ENCODE data around the gene C1orf210.

C1orf210 gene

DNA sequence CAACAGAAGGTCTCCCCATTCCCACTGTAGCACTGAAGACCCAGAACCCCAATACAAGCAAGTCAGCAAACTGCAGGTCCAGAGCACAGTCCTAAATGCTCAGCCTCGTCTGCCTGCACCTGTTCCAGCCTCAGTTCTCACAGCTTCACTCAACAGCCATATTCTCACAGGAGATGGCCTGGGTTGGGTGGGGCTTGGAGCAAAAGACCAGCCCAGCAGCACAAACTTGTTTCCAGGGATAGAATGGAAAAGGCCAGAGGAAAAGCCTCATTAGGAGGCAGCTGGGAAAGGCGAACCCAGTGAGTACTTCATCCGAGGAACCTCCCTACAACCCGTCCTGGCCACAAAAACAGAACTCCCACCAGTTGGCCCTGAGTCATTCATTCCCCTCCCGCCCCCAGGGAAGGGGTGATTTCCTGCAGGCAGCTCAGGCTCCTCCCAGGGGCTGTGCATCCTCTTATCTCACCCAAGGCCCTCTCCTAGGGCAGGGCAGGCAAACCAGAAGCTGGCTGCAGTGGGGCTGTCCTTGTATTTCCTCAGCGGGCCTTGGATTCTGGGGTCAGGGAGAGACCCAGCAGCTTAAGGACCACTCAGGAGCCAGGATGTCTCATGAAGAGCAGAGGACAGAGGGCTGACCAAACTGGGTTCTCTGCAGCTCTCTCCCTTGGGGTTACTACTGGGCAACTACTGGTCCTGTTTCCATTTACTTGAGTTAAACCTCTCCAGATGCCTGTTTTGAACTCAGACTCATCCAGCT is 44.8 kb upstream of the C1orf210 start:
- ATAC-seq: peak; percentile 73
- TF ChIP-seq, protein P1, sequence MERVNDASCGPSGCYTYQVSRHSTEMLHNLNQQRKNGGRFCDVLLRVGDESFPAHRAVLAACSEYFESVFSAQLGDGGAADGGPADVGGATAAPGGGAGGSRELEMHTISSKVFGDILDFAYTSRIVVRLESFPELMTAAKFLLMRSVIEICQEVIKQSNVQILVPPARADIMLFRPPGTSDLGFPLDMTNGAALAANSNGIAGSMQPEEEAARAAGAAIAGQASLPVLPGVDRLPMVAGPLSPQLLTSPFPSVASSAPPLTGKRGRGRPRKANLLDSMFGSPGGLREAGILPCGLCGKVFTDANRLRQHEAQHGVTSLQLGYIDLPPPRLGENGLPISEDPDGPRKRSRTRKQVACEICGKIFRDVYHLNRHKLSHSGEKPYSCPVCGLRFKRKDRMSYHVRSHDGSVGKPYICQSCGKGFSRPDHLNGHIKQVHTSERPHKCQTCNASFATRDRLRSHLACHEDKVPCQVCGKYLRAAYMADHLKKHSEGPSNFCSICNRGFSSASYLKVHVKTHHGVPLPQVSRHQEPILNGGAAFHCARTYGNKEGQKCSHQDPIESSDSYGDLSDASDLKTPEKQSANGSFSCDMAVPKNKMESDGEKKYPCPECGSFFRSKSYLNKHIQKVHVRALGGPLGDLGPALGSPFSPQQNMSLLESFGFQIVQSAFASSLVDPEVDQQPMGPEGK (CRISPR knock-in tag; IDR thresholded peaks at IDR 0.05; ENCODE audit: borderline replicate concordance): no peak
- TF ChIP-seq ZNF8 (CRISPR knock-in tag; IDR thresholded peaks at IDR 0.05) (no peak), TOX (CRISPR knock-in tag; IDR thresholded peaks at IDR 0.05; ENCODE audit: borderline replicate concordance) (no peak), ARNTL (CRISPR knock-in tag; IDR thresholded peaks at IDR 0.05; ENCODE audit: borderline replicate concordance, low read depth) (no peak), ZFP3 (CRISPR knock-in tag; IDR thresholded peaks at IDR 0.05) (no peak), RARB (CRISPR knock-in tag; IDR thresholded peaks at IDR 0.05) (no peak), ISL1 (CRISPR knock-in tag; IDR thresholded peaks at IDR 0.05) (no peak), GLIS3 (CRISPR knock-in tag; IDR thresholded peaks at IDR 0.05) (no peak)
- TF ChIP-seq, protein P2, sequence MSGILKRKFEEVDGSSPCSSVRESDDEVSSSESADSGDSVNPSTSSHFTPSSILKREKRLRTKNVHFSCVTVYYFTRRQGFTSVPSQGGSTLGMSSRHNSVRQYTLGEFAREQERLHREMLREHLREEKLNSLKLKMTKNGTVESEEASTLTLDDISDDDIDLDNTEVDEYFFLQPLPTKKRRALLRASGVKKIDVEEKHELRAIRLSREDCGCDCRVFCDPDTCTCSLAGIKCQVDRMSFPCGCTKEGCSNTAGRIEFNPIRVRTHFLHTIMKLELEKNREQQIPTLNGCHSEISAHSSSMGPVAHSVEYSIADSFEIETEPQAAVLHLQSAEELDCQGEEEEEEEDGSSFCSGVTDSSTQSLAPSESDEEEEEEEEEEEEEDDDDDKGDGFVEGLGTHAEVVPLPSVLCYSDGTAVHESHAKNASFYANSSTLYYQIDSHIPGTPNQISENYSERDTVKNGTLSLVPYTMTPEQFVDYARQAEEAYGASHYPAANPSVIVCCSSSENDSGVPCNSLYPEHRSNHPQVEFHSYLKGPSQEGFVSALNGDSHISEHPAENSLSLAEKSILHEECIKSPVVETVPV (CRISPR knock-in tag; IDR thresholded peaks at IDR 0.05): no peak
- TF ChIP-seq, protein P3, sequence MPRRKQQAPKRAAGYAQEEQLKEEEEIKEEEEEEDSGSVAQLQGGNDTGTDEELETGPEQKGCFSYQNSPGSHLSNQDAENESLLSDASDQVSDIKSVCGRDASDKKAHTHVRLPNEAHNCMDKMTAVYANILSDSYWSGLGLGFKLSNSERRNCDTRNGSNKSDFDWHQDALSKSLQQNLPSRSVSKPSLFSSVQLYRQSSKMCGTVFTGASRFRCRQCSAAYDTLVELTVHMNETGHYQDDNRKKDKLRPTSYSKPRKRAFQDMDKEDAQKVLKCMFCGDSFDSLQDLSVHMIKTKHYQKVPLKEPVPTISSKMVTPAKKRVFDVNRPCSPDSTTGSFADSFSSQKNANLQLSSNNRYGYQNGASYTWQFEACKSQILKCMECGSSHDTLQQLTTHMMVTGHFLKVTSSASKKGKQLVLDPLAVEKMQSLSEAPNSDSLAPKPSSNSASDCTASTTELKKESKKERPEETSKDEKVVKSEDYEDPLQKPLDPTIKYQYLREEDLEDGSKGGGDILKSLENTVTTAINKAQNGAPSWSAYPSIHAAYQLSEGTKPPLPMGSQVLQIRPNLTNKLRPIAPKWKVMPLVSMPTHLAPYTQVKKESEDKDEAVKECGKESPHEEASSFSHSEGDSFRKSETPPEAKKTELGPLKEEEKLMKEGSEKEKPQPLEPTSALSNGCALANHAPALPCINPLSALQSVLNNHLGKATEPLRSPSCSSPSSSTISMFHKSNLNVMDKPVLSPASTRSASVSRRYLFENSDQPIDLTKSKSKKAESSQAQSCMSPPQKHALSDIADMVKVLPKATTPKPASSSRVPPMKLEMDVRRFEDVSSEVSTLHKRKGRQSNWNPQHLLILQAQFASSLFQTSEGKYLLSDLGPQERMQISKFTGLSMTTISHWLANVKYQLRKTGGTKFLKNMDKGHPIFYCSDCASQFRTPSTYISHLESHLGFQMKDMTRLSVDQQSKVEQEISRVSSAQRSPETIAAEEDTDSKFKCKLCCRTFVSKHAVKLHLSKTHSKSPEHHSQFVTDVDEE (CRISPR knock-in tag; IDR thresholded peaks at IDR 0.05): no peak

DNA sequence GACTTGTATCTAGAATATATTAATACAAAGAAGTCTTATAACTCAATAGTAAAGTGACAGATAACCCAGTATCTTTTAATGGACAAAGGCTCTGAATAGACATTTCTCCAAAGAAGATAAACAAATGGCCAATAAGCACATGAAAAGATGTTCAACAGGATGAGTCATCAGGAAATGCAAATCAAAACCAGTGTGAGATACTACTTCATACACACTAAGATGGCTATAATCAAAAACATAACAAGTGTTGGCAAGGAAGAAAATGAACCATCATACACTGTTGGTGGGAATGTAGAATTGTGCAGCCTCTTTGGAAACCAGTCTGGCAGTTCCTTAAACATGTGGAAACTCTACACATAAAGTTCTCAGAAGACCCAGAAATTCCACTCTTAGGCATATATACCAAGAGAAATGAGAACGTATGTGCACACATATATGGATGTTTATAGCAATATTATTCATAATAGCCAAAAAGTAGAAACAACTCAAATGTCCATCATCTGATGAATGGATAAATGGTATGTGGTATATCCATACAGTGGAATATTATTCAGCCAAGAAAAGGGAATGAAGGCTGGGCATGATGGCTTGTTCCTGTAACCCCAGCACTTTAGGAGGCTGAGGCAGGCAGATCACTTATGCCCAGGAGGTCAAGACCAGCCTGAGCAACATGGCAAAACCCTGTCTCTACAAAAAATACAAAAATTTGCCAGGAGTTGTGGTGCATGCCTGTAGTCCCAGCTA is 42.3 kb upstream of the C1orf210 start:
- TF ChIP-seq ISL1 (CRISPR knock-in tag; IDR thresholded peaks at IDR 0.05) (no peak), GLIS3 (CRISPR knock-in tag; IDR thresholded peaks at IDR 0.05) (no peak), ZNF8 (CRISPR knock-in tag; IDR thresholded peaks at IDR 0.05) (peak; percentile 99)
- no peak for ATAC-seq

DNA sequence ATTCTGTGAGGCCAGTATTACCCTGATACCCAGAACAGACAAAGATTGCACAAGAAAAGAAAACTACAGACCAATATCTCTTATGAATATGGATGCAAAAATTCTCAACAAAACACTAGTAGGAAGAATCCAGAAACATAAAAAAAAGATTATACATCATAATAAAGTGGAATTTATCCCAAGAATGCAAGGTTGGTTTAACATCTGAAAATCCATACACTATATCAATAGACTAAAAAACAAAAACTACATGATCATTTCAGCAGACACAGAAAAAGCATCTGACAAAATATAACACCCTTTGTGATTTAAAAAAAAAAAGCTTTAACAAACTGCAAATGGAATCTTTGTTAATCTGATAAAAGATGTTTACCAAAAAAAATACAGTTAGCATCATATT is 40.0 kb upstream of the C1orf210 start:
- ATAC-seq: no peak

DNA sequence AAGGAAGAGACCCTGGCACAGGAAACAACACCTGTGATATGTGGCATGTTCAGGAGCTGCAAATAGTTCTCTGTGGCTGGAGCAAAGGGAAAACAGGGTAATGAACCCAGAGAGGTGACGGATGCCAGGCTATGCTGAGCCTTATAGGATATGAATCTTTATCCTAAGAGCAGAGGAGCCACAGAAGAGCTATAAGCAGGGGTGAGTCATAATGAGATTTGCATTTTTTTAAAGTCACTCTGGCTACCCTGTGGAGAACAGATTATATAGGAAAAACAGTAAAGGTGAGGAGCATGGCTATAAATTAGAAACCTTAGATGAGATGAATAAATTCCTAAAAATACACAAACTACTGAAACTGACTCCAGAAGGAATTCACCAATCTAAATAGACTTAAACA is 39.4 kb upstream of the C1orf210 start:
- no peak for ATAC-seq
- TF ChIP-seq, protein P1 (CRISPR knock-in tag; IDR thresholded peaks at IDR 0.05; ENCODE audit: borderline replicate concordance): no peak
- no peak for TF ChIP-seq GLIS3 (CRISPR knock-in tag; IDR thresholded peaks at IDR 0.05)
- no peak for TF ChIP-seq PPARA (CRISPR knock-in tag; IDR thresholded peaks at IDR 0.05; ENCODE audit: borderline replicate concordance)
- TF ChIP-seq ISL1 (CRISPR knock-in tag; IDR thresholded peaks at IDR 0.05): no peak
- TF ChIP-seq ZNF70 (CRISPR knock-in tag; IDR thresholded peaks at IDR 0.05): no peak
- no peak for TF ChIP-seq CSDC2 (CRISPR knock-in tag; IDR thresholded peaks at IDR 0.05)
- no peak for TF ChIP-seq ZFP30 (CRISPR knock-in tag; IDR thresholded peaks at IDR 0.05)
- TF ChIP-seq ESRRG (CRISPR knock-in tag; IDR thresholded peaks at IDR 0.05): no peak
- TF ChIP-seq, protein P2 (CRISPR knock-in tag; IDR thresholded peaks at IDR 0.05): no peak
- TF ChIP-seq, protein P4, sequence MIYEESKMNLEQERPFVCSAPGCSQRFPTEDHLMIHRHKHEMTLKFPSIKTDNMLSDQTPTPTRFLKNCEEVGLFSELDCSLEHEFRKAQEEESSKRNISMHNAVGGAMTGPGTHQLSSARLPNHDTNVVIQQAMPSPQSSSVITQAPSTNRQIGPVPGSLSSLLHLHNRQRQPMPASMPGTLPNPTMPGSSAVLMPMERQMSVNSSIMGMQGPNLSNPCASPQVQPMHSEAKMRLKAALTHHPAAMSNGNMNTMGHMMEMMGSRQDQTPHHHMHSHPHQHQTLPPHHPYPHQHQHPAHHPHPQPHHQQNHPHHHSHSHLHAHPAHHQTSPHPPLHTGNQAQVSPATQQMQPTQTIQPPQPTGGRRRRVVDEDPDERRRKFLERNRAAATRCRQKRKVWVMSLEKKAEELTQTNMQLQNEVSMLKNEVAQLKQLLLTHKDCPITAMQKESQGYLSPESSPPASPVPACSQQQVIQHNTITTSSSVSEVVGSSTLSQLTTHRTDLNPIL (CRISPR knock-in tag; IDR thresholded peaks at IDR 0.05; ENCODE audit: low read depth): no peak
- TF ChIP-seq ZNF565 (CRISPR knock-in tag; conservative IDR thresholded peaks at IDR 0.05; ENCODE audit: low read depth): no peak

More for the DNA sequence above, 40.0 kb upstream of the C1orf210 start:
- TF ChIP-seq ZC3H10 (CRISPR knock-in tag; IDR thresholded peaks at IDR 0.05) (no peak), CSDC2 (CRISPR knock-in tag; IDR thresholded peaks at IDR 0.05) (no peak)
